Suprapubic skin (tissue), 4 donors: ENCODE data around the gene IDI2. TPM values are rescaled to one million over a fixed set of nuclear protein-coding genes. Genes with fewer than 3 reads are reported as not detected.

Experiments
- DNase-seq, 2 donors: peaks; one replicate each; pipeline ENCODE4 v3.0.0-alpha.2; 2019; ENCODE audit warnings: low spot score in 2 of 2
- H3K27ac ChIP-seq: fragments of 200-600 bp; sonication (generic); one replicate; pipeline ENCODE4 v1.5.1; 2019
- H3K27me3 ChIP-seq: fragments of 200-600 bp; sonication (generic); one replicate; pipeline ENCODE4 v1.5.1; 2019
- H3K36me3 ChIP-seq: fragments of 200-600 bp; sonication (generic); one replicate; pipeline ENCODE4 v1.5.1; 2019
- H3K4me1 ChIP-seq: fragments of 200-600 bp; sonication (generic); one replicate; pipeline ENCODE4 v1.5.1; 2019
- H3K4me3 ChIP-seq: fragments of 200-600 bp; sonication (generic); one replicate; pipeline ENCODE4 v1.5.1; 2019; ENCODE audit warnings: mild to moderate bottlenecking
- H3K9me3 ChIP-seq: fragments of 200-600 bp; sonication (generic); one replicate; pipeline ENCODE4 v1.5.1; 2019
- EP300 ChIP-seq: sonication (generic); formaldehyde crosslinking; IDR thresholded peaks from one replicate; pipeline ENCODE4 v1.6.1; 2017; ENCODE audit warnings: antibody characterized with exemption
- POLR2A ChIP-seq, 2 donors: fragments of 450-650 bp; IDR thresholded peaks; one replicate each; pipeline ENCODE4 v1.6.1; 2017; ENCODE audit warnings: antibody characterized with exemption in 2 of 2, mild to moderate bottlenecking in 2 of 2, moderate library complexity in 2 of 2
- POLR2AphosphoS5 ChIP-seq, 3 donors: sonication (generic); formaldehyde crosslinking; IDR thresholded peaks; one replicate each; pipeline ENCODE4 v1.6.1; 2017; ENCODE audit warnings: antibody characterized with exemption in 3 of 3
- WGBS: methylation state at CpG from one replicate; pipeline ENCODE4 v1.1.5; 2018; 5-methylcytosine and 5-hydroxymethylcytosine counted together
- total RNA-seq, 4 donors: library from RNA; depleted of rRNA; stranded (reverse); fragments of >200 nt; gene quantifications; one replicate each; pipeline ENCODE4 v1.1.0, GENCODE V29; 2016
- TF ChIP-seq, protein P1 (sequence below), 2 donors: fragments of 200-600 bp in 1 of 2; fragments of 450-650 bp in 1 of 2; sonication (generic) in 1 of 2; IDR thresholded peaks; one replicate each; pipeline ENCODE4 v1.5.1; 2016 to 2019; ENCODE audit warnings: antibody characterized with exemption in 2 of 2, mild to moderate bottlenecking in 1 of 2, moderate library complexity in 1 of 2

IDI2 gene
- total RNA-seq, 4 donors from 2014 or later, result not detected

DNA sequence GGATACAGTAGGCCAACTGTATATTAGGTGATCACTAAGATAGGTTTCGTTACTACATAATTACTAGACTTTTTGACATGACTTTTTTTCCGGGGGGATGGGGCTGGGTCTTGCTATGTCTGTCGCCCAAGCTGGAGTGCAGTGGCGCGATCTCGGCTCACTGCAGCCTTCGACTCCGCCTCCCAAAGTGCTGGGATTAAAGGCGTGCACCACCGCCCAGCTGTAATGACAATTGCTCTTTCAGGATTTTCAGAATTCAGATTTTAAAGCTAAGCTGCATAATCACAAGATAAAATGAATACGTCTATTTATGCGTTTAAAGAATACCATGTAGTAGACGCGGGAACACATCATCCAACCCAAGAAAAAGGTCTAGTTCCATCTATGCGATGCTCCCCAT lies 22.3 kb upstream of the IDI2 start:
- no peak for TF ChIP-seq POLR2A (IDR thresholded peaks at IDR 0.05)
- no peak for TF ChIP-seq EP300
- no peak for TF ChIP-seq POLR2AphosphoS5 (IDR thresholded peaks at IDR 0.05)
- TF ChIP-seq, protein P1, sequence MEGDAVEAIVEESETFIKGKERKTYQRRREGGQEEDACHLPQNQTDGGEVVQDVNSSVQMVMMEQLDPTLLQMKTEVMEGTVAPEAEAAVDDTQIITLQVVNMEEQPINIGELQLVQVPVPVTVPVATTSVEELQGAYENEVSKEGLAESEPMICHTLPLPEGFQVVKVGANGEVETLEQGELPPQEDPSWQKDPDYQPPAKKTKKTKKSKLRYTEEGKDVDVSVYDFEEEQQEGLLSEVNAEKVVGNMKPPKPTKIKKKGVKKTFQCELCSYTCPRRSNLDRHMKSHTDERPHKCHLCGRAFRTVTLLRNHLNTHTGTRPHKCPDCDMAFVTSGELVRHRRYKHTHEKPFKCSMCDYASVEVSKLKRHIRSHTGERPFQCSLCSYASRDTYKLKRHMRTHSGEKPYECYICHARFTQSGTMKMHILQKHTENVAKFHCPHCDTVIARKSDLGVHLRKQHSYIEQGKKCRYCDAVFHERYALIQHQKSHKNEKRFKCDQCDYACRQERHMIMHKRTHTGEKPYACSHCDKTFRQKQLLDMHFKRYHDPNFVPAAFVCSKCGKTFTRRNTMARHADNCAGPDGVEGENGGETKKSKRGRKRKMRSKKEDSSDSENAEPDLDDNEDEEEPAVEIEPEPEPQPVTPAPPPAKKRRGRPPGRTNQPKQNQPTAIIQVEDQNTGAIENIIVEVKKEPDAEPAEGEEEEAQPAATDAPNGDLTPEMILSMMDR (IDR thresholded peaks at IDR 0.05), result no peak
- Histone ChIP-seq H3K36me3 (peaks cover 6% of the 10 kb centered on the region), H3K4me1 (peaks cover 49% of the 10 kb centered on the region), H3K4me3 (peak overlapping the region; percentile 70), H3K9me3 (no peaks in the 10 kb centered on the region), H3K27me3 (no peaks in the 10 kb centered on the region), H3K27ac (peak overlapping the region; percentile 97)
- no peak for DNase-seq
- 4% methylated on average over 15 of the region's 15 CpGs for WGBS

DNA sequence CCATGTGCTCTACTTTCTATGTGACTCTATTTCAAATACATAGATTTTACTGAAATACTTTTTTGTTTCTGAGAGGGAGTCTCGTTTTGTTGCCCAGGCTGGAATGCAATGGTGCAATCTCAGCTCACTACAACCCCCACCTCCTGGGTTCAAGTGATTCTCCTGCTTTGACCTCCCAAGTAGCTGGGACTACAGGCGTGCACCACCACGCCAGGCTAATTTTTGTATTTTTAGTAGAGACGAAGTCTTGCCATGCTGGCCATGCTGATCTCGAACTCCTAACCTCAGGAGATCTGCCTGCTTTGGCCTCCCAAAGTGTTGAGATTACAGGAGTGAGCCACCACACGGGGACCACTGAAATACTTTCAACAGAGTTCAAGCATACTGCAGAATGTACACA lies 19.8 kb upstream of the IDI2 start:
- Histone ChIP-seq H3K27me3 (no peaks in the 10 kb centered on the region), H3K36me3 (peaks cover 24% of the 10 kb centered on the region), H3K9me3 (no peaks in the 10 kb centered on the region), H3K4me3 (no peak overlapping the region), H3K4me1 (peaks cover 36% of the 10 kb centered on the region), H3K27ac (peak overlapping the region; percentile 64)
- TF ChIP-seq, protein P1 (IDR thresholded peaks at IDR 0.05), result no peak
- TF ChIP-seq EP300 (no peak), POLR2AphosphoS5 (IDR thresholded peaks at IDR 0.05) (no peak), POLR2A (IDR thresholded peaks at IDR 0.05) (no peak)
- 75% methylated on average over 6 of the region's 6 CpGs for WGBS
- DNase-seq, result no peak

DNA sequence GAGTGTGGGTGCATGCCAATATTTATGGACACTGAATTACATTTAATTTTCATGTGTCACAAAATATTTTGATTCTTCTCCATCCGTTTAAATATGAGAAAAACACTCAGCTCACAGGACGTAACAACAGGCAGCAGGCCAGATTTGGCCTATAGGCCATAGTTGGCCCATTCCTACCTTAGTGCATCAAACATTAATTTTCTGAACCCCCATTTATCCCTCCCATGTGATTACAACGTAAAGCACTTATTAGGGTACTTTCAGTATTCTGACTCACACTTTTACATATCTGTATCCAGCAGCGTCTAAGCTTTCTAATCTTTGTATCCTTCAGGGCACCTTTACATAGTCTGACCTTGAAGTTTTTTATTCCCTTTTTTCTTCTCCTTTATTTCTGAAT lies 19.3 kb upstream of the IDI2 start:
- Histone ChIP-seq H3K9me3 (no peaks in the 10 kb centered on the region), H3K4me1 (peaks cover 32% of the 10 kb centered on the region), H3K4me3 (no peak overlapping the region), H3K27ac (peak overlapping the region; percentile 64), H3K27me3 (no peaks in the 10 kb centered on the region), H3K36me3 (peaks cover 29% of the 10 kb centered on the region)
- TF ChIP-seq, protein P1 (IDR thresholded peaks at IDR 0.05), result no peak
- no peak for TF ChIP-seq POLR2A (IDR thresholded peaks at IDR 0.05)
- TF ChIP-seq EP300, result no peak
- TF ChIP-seq POLR2AphosphoS5 (IDR thresholded peaks at IDR 0.05), result no peak
- DNase-seq, result no peak
- WGBS, result 75% methylated on average over 4 of the region's 4 CpGs

DNA sequence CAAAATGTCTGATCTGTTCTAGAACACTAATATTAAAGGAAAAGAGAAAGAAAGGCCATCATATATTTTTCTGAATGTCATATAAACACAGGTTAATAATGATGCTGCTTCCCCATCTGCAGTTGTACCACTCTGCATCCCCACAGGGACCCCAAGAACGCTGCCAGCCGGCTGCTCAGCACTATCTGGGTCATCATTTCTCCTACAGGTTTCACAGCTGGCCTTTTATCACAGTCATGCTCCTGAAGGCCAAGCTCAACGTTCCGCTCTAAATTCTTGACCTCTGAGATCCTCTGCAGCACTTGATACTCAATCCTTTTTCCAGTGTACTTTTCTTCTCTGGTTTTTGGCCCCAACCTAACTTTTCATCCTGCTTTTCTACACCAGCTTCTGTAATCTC lies 18.5 kb upstream of the IDI2 start:
- 69% methylated on average over 4 of the region's 4 CpGs for WGBS

DNA sequence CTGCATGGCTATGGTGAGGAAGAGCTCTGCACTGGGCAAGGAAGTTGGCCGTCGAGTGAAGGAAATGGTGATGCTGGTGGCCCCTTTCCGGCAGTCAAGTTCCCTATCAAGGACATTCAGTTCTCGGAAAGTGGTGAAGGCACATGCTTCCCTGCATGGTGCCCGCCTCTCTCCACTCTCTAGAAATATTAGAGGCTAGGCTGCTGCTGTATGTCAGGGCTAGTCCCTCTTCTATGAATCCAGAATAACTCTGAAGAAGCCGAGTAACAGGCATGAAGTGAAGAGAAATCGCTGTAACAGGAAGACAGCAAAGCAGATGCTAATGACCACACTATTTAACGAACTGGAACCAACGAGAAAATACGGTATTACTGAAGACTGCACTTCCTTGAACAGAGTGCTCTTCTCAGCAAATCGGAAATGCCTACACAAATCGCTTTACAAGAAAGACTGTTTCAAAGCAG lies 17.9 kb upstream of the IDI2 start:
- WGBS, result 70% methylated on average over 12 of the region's 12 CpGs
- Histone ChIP-seq H3K27ac (peak overlapping the region; percentile 64), H3K36me3 (peaks cover 39% of the 10 kb centered on the region), H3K4me3 (no peak overlapping the region), H3K4me1 (peaks cover 28% of the 10 kb centered on the region), H3K9me3 (no peaks in the 10 kb centered on the region), H3K27me3 (no peaks in the 10 kb centered on the region)
- TF ChIP-seq POLR2A (IDR thresholded peaks at IDR 0.05) (peak in 1 of 2 donors; percentile 18), POLR2AphosphoS5 (IDR thresholded peaks at IDR 0.05) (no peak)
- no peak for DNase-seq

More for the DNA sequence above, 18.5 kb upstream of the IDI2 start:
- H3K36me3 ChIP-seq, result peaks cover 34% of the 10 kb centered on the region
- H3K4me1 ChIP-seq, result peaks cover 28% of the 10 kb centered on the region
- peak overlapping the region; percentile 64 for H3K27ac ChIP-seq
- peak overlapping the region; percentile 5 for H3K4me3 ChIP-seq
- no peaks in the 10 kb centered on the region for H3K9me3 ChIP-seq
- no peak for DNase-seq
- H3K27me3 ChIP-seq, result no peaks in the 10 kb centered on the region
- TF ChIP-seq POLR2AphosphoS5 (IDR thresholded peaks at IDR 0.05) (no peak), POLR2A (IDR thresholded peaks at IDR 0.05) (no peak), EP300 (no peak)
- TF ChIP-seq, protein P1 (IDR thresholded peaks at IDR 0.05), result no peak

DNA sequence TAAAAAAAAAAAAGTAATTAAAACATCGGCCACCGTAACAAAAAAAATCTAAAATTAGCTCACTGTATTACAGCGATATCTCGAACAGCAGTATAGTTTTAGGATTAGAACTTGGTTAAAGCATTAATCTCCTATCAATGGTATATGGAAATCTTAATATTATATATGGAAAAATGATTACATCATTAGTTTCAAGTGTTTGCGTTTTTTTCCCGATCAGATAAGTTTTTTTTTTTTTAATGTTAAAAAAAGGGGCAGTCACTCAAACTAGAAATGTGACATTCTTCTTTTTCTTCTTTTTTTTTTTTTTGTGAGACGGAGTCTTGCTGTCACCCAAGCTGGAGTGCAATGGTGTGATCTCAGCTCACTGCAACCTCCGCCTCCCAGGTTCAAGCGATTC lies 15.9 kb upstream of the IDI2 start:
- Histone ChIP-seq H3K27me3 (no peaks in the 10 kb centered on the region), H3K4me1 (peaks cover 24% of the 10 kb centered on the region), H3K9me3 (no peaks in the 10 kb centered on the region), H3K27ac (no peak overlapping the region), H3K4me3 (no peak overlapping the region), H3K36me3 (peaks cover 43% of the 10 kb centered on the region)
- no peak for DNase-seq
- 95% methylated on average over 9 of the region's 9 CpGs for WGBS
- no peak for TF ChIP-seq EP300
- no peak for TF ChIP-seq POLR2A (IDR thresholded peaks at IDR 0.05)
- TF ChIP-seq, protein P1 (IDR thresholded peaks at IDR 0.05), result no peak
- TF ChIP-seq POLR2AphosphoS5 (IDR thresholded peaks at IDR 0.05), result no peak
